ENCODE measurements around the gene ACADS.

GRCh38 chr12:120737557-120738251, 12.1 kb downstream of the ACADS start:
- TF ChIP-seq EP300 (IDR thresholded peaks at IDR 0.05): no peak
- TF ChIP-seq, protein P1, sequence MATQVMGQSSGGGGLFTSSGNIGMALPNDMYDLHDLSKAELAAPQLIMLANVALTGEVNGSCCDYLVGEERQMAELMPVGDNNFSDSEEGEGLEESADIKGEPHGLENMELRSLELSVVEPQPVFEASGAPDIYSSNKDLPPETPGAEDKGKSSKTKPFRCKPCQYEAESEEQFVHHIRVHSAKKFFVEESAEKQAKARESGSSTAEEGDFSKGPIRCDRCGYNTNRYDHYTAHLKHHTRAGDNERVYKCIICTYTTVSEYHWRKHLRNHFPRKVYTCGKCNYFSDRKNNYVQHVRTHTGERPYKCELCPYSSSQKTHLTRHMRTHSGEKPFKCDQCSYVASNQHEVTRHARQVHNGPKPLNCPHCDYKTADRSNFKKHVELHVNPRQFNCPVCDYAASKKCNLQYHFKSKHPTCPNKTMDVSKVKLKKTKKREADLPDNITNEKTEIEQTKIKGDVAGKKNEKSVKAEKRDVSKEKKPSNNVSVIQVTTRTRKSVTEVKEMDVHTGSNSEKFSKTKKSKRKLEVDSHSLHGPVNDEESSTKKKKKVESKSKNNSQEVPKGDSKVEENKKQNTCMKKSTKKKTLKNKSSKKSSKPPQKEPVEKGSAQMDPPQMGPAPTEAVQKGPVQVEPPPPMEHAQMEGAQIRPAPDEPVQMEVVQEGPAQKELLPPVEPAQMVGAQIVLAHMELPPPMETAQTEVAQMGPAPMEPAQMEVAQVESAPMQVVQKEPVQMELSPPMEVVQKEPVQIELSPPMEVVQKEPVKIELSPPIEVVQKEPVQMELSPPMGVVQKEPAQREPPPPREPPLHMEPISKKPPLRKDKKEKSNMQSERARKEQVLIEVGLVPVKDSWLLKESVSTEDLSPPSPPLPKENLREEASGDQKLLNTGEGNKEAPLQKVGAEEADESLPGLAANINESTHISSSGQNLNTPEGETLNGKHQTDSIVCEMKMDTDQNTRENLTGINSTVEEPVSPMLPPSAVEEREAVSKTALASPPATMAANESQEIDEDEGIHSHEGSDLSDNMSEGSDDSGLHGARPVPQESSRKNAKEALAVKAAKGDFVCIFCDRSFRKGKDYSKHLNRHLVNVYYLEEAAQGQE (IDR thresholded peaks at IDR 0.05): no peak
- TF ChIP-seq CTCF (IDR thresholded peaks at IDR 0.05): no peak
- no peak for TF ChIP-seq POLR2A (IDR thresholded peaks at IDR 0.05; ENCODE audit: low read length)
- TF ChIP-seq, protein P2, sequence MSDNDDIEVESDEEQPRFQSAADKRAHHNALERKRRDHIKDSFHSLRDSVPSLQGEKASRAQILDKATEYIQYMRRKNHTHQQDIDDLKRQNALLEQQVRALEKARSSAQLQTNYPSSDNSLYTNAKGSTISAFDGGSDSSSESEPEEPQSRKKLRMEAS (IDR thresholded peaks at IDR 0.05): no peak

All from A549 (cell line).